ENCODE data around the gene MTRF1L.

The MTRF1L gene

DNA sequence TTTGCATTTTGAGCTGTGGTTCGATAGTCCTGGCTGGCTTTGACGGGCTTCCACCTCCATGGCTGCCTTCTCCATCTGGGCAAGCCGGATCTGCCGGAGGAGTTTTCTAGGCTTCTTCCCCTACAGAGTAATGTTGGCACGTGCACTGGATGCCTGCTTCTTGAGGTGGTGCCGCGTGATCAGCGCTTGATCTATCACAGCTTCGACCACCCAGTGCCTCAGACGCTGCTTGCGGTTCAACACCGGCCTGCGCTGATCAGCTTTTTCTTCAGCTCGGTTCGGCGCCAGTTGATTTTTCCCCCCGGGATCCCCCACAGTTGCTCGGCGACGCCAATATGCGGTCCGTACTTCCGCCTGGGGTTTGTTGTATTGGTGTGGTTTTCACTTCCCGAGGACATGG, 43.2 kb downstream of the MTRF1L start:
- H3K27ac ChIP-seq = no peak overlapping the region
- TF ChIP-seq, protein P1, sequence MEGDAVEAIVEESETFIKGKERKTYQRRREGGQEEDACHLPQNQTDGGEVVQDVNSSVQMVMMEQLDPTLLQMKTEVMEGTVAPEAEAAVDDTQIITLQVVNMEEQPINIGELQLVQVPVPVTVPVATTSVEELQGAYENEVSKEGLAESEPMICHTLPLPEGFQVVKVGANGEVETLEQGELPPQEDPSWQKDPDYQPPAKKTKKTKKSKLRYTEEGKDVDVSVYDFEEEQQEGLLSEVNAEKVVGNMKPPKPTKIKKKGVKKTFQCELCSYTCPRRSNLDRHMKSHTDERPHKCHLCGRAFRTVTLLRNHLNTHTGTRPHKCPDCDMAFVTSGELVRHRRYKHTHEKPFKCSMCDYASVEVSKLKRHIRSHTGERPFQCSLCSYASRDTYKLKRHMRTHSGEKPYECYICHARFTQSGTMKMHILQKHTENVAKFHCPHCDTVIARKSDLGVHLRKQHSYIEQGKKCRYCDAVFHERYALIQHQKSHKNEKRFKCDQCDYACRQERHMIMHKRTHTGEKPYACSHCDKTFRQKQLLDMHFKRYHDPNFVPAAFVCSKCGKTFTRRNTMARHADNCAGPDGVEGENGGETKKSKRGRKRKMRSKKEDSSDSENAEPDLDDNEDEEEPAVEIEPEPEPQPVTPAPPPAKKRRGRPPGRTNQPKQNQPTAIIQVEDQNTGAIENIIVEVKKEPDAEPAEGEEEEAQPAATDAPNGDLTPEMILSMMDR (conservative IDR thresholded peaks at IDR 0.05) = no peak
- no peak for TF ChIP-seq ZFX (IDR thresholded peaks at IDR 0.05)

- H3K27ac ChIP-seq = no peak overlapping the region
- TF ChIP-seq, protein P1 (conservative IDR thresholded peaks at IDR 0.05) = no peak
- no peak for TF ChIP-seq ZFX (IDR thresholded peaks at IDR 0.05)
Observed at GRCh38 chr6:152957796-152958195, 44.7 kb downstream of the MTRF1L start.

GRCh38 chr6:152954443-152954842, 48.1 kb downstream of the MTRF1L start:
- no peak overlapping the region for H3K27ac ChIP-seq
- TF ChIP-seq, protein P1 (conservative IDR thresholded peaks at IDR 0.05) = peak; percentile 5
- no peak for TF ChIP-seq ZFX (IDR thresholded peaks at IDR 0.05)

- no peak for TF ChIP-seq ZFX (IDR thresholded peaks at IDR 0.05)
- TF ChIP-seq, protein P1 (conservative IDR thresholded peaks at IDR 0.05) = peak; percentile 74
- no peak overlapping the region for H3K27ac ChIP-seq
Observed at GRCh38 chr6:152952866-152953509, 49.5 kb downstream of the MTRF1L start.

GRCh38 chr6:152952045-152952444, 50.5 kb downstream of the MTRF1L start:
- TF ChIP-seq, protein P1 (conservative IDR thresholded peaks at IDR 0.05) = no peak
- H3K27ac ChIP-seq = no peak overlapping the region

DNA sequence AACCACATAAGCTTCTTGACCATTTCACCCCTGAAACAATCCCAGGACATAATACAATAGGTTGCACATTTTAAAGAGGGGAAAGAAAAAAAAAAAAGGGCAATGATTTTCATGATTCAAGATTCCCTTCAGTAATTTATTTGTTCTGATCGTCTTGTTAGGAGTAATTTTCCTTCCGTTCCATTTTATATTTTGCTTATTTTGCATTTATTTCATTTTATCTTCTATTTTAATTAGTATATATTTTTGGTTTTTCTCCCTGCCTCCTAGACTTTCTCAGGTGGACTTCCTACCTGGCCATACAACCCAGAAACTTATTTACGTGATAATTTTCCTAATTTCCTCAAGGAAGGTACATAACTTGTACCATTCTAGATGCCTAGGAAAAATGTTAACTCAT, 52.3 kb downstream of the MTRF1L start:
- no peak for TF ChIP-seq ZFX (IDR thresholded peaks at IDR 0.05)
- TF ChIP-seq, protein P1 (conservative IDR thresholded peaks at IDR 0.05) = no peak
- H3K27ac ChIP-seq = no peak overlapping the region

DNA sequence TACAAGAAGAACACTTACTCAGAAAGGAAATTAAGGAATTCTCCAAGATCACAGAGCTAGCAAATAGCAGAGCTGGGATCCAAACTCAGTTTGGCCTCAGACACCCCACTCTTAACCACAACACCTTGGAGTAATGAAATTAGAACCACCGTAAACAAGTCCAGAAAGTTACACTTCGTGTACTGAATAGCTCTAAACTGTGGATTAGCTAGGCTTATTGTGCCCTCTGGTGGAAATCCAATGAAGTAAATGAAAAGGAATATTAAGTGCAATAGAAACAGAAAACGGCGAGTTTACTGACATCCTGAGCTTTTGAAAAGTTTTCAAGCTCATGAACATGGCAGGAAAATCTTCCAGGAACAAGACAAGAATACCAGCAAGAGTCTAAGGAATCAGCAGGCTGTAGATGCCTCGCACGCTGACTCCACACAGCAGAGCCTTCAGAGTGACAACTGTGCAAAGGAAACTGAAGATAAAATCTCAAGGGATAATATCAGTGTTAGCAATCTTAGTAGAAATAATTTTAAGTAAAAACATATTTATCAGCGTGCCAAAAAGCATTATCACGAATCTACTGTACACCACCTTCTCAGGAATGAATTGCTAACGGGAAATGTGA, 54.2 kb downstream of the MTRF1L start:
- no peak overlapping the region for H3K27ac ChIP-seq
- TF ChIP-seq, protein P1 (conservative IDR thresholded peaks at IDR 0.05) = peak; percentile 75
- no peak for TF ChIP-seq ZFX (IDR thresholded peaks at IDR 0.05)
